HEK293 (cell line): ENCODE measurements around the gene FAM83C.

Experiments used
- CTCF ChIA-PET: fragments of 350-600 bp; formaldehyde crosslinking; extraction: SDS; loops from one replicate; lab custom pipeline; 2021; ENCODE audit warnings: antibody characterized with exemption; lab: Yijun Ruan, JAX
- POLR2A ChIA-PET: fragments of 300-600 bp; formaldehyde crosslinking; extraction: SDS; loops from one replicate; lab custom pipeline; 2020; ENCODE audit warnings: antibody characterized with exemption, inconsistent platforms; lab: Yijun Ruan, JAX
- H3K27ac ChIP-seq: fragments of 200-500 bp; sonication (Bioruptor generic); 2 replicates; pipeline ENCODE4 v1.5.1; 2014; ENCODE audit warnings: low read depth, low read length, control low read depth, inconsistent platforms; ENCODE audit errors: extremely low read depth
- H3K36me3 ChIP-seq, 2 experiments: fragments of 200-500 bp in 1 of 2; sonication (Bioruptor generic) in 1 of 2; 1 replicate in 1 of 2; 2 replicates in 1 of 2; pipeline ENCODE4 v1.5.1; 2014 to 2017; ENCODE audit warnings: inconsistent platforms in 2 of 2, low read length in 2 of 2; ENCODE audit not compliant: control insufficient read depth in 2 of 2, insufficient read depth in 1 of 2
- H3K4me1 ChIP-seq: fragments of 200-500 bp; sonication (Bioruptor generic); 2 replicates; pipeline ENCODE4 v1.5.1; 2014; ENCODE audit warnings: mild to moderate bottlenecking, low read length, inconsistent platforms; ENCODE audit not compliant: control insufficient read depth, insufficient read depth
- H3K4me3 ChIP-seq: 2 replicates; pipeline ENCODE4 v1.5.1; 2011; ENCODE audit warnings: low read depth, mild to moderate bottlenecking, control low read depth, low read length, moderate library complexity
- H3K9me3 ChIP-seq: fragments of 200-500 bp; sonication (Bioruptor generic); 2 replicates; pipeline ENCODE4 v1.5.1; 2014; ENCODE audit warnings: low read depth, low read length, inconsistent platforms; ENCODE audit not compliant: control insufficient read depth, insufficient read depth
- GLI4 ChIP-seq: fragments of 450-650 bp; formaldehyde crosslinking; IDR thresholded peaks from 2 replicates; pipeline ENCODE4 v1.5.1; 2016; ENCODE audit warnings: missing biosample characterization, missing genetic modification characterization
- KLF16 ChIP-seq: fragments of 450-650 bp; formaldehyde crosslinking; IDR thresholded peaks from 2 replicates; pipeline ENCODE4 v1.5.1; 2017; ENCODE audit warnings: missing biosample characterization, missing genetic modification characterization
- MYNN ChIP-seq: fragments of 450-650 bp; formaldehyde crosslinking; IDR thresholded peaks from 2 replicates; pipeline ENCODE4 v1.5.1; 2016; ENCODE audit warnings: missing biosample characterization, missing genetic modification characterization, borderline replicate concordance
- OSR2 ChIP-seq: fragments of 450-650 bp; formaldehyde crosslinking; IDR thresholded peaks from 2 replicates; pipeline ENCODE4 v1.5.1; 2016; ENCODE audit warnings: missing biosample characterization, missing genetic modification characterization
- REPIN1 ChIP-seq: fragments of 450-650 bp; formaldehyde crosslinking; IDR thresholded peaks from 2 replicates; pipeline ENCODE4 v1.5.1; 2017; ENCODE audit warnings: missing biosample characterization, missing genetic modification characterization, low read depth
- SP2 ChIP-seq: fragments of 450-650 bp; formaldehyde crosslinking; IDR thresholded peaks from 2 replicates; pipeline ENCODE4 v1.5.1; 2016; ENCODE audit warnings: missing biosample characterization, missing genetic modification characterization
- SP7 ChIP-seq: fragments of 450-650 bp; formaldehyde crosslinking; IDR thresholded peaks from 2 replicates; pipeline ENCODE4 v1.5.1; 2016; ENCODE audit warnings: missing biosample characterization, missing genetic modification characterization
- TRIM28 ChIP-seq: IDR thresholded peaks from 2 replicates; pipeline ENCODE4 v1.6.1; 2011; ENCODE audit warnings: low read length, control low read depth, borderline replicate concordance
- ZBTB1 ChIP-seq: fragments of 450-650 bp; formaldehyde crosslinking; IDR thresholded peaks from 2 replicates; pipeline ENCODE4 v1.5.1; 2016; ENCODE audit warnings: missing biosample characterization, missing genetic modification characterization
- ZBTB20 ChIP-seq: fragments of 450-650 bp; formaldehyde crosslinking; IDR thresholded peaks from 2 replicates; pipeline ENCODE4 v1.5.1; 2016; ENCODE audit warnings: missing biosample characterization, missing genetic modification characterization
- ZBTB48 ChIP-seq: fragments of 450-650 bp; formaldehyde crosslinking; IDR thresholded peaks from 2 replicates; pipeline ENCODE4 v1.5.1; 2016; ENCODE audit warnings: missing biosample characterization, missing genetic modification characterization
- ZFP69B ChIP-seq: fragments of 450-650 bp; formaldehyde crosslinking; IDR thresholded peaks from 2 replicates; pipeline ENCODE4 v1.5.1; 2016; ENCODE audit warnings: missing biosample characterization, missing genetic modification characterization
- ZNF174 ChIP-seq: fragments of 450-650 bp; formaldehyde crosslinking; IDR thresholded peaks from 2 replicates; pipeline ENCODE4 v1.5.0; 2017; ENCODE audit warnings: missing biosample characterization, mild to moderate bottlenecking, missing genetic modification characterization
- ZNF2 ChIP-seq: fragments of 450-650 bp; formaldehyde crosslinking; IDR thresholded peaks from 2 replicates; pipeline ENCODE4 v1.5.1; 2016; ENCODE audit warnings: missing biosample characterization, missing genetic modification characterization
- ZNF366 ChIP-seq: fragments of 450-650 bp; formaldehyde crosslinking; conservative IDR thresholded peaks from 2 replicates; pipeline ENCODE4 v1.5.1; 2016; ENCODE audit warnings: missing biosample characterization, missing genetic modification characterization
- ZNF561 ChIP-seq: fragments of 450-650 bp; IDR thresholded peaks from 2 replicates; pipeline ENCODE4 v1.5.1; 2018; ENCODE audit warnings: missing biosample characterization, missing genetic modification characterization, borderline replicate concordance
- ZSCAN30 ChIP-seq: fragments of 450-650 bp; IDR thresholded peaks from 2 replicates; pipeline ENCODE4 v1.5.1; 2018; ENCODE audit warnings: missing biosample characterization, mild to moderate bottlenecking, missing genetic modification characterization, moderate library complexity
- TF ChIP-seq, protein P1 (sequence below): fragments of 450-650 bp; formaldehyde crosslinking; IDR thresholded peaks from 2 replicates; pipeline ENCODE4 v1.5.1; 2016; ENCODE audit warnings: missing biosample characterization, missing genetic modification characterization
- TF ChIP-seq, protein P2 (sequence below): fragments of 450-650 bp; formaldehyde crosslinking; conservative IDR thresholded peaks from 2 replicates; pipeline ENCODE4 v1.5.1; 2016; ENCODE audit warnings: low read depth, missing biosample characterization, missing genetic modification characterization
- TF ChIP-seq, protein P3 (sequence below): fragments of 450-650 bp; formaldehyde crosslinking; IDR thresholded peaks from 2 replicates; pipeline ENCODE4 v1.5.0; 2017; ENCODE audit warnings: missing biosample characterization, missing genetic modification characterization, borderline replicate concordance
- TF ChIP-seq, protein P4 (sequence below): fragments of 450-650 bp; formaldehyde crosslinking; IDR thresholded peaks from 2 replicates; pipeline ENCODE4 v1.5.1; 2016; ENCODE audit warnings: missing biosample characterization, missing genetic modification characterization
- TF ChIP-seq, protein P5 (sequence below): fragments of 450-650 bp; formaldehyde crosslinking; IDR thresholded peaks from 2 replicates; pipeline ENCODE4 v1.5.1; 2016; ENCODE audit warnings: missing biosample characterization, missing genetic modification characterization

Gene FAM83C

DNA sequence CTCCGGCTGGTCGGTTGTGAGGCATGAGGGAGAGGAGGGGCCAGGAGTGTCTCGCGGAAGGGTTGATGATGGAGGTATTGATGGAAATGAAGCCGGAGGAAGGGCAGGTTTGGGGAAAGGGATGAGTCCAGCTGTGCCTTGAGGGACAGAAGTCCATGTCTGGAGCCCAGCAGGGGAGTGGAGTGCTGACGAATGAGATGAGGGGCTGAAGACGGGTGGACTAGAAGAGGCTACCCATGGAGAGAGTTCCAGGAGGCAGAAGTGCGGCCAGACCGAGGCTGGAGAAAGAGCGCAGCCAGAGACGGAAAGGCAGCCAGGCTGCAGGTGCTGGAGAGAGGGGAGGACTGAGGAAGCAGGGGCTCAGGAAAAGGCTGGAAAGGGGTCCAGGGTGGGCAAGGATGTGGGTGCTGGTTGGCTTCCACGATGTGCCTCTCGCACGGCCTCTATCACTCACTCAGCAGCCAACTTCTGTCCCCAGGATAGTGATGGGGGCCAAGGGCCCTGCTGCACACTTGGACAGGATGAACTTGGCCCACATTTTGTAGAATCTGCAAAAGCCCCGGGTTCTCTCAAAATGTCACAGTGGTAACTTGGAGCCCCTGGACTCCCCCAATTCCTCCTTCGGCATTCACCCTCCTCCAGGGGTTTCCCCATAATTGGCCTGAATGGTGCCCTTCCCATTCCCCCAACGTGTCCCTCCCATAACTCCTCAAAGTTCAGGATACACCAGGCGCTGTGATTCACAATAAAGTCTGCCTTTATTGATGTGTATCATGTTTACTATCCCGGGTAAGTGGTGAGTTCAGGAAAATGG, 7.0 kb downstream of the FAM83C start (continued):
- TF ChIP-seq REPIN1 (tag by site-specific recombination) (no peak), GLI4 (tag by site-specific recombination) (no peak), ZBTB20 (tag by site-specific recombination) (no peak), ZNF366 (tag by site-specific recombination) (peak; percentile 80), OSR2 (tag by site-specific recombination) (0 out of 2 replicates have a peak, but pooled peaks have one; percentile 21), MYNN (tag by site-specific recombination) (no peak), KLF16 (no peak), SP2 (tag by site-specific recombination) (no peak), SP7 (tag by site-specific recombination) (no peak; the same call in none of the 2 replicates), TRIM28 (no peak)
- TF ChIP-seq, protein P1, sequence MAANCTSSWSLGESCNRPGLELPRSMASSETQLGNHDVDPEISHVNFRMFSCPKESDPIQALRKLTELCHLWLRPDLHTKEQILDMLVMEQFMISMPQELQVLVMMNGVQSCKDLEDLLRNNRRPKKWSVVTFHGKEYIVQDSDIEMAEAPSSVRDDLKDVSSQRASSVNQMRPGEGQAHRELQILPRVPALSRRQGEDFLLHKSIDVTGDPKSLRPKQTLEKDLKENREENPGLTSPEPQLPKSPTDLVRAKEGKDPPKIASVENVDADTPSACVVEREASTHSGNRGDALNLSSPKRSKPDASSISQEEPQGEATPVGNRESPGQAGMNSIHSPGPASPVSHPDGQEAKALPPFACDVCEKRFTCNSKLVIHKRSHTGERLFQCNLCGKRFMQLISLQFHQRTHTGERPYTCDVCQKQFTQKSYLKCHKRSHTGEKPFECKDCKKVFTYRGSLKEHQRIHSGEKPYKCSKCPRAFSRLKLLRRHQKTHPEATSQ, result no peak

DNA sequence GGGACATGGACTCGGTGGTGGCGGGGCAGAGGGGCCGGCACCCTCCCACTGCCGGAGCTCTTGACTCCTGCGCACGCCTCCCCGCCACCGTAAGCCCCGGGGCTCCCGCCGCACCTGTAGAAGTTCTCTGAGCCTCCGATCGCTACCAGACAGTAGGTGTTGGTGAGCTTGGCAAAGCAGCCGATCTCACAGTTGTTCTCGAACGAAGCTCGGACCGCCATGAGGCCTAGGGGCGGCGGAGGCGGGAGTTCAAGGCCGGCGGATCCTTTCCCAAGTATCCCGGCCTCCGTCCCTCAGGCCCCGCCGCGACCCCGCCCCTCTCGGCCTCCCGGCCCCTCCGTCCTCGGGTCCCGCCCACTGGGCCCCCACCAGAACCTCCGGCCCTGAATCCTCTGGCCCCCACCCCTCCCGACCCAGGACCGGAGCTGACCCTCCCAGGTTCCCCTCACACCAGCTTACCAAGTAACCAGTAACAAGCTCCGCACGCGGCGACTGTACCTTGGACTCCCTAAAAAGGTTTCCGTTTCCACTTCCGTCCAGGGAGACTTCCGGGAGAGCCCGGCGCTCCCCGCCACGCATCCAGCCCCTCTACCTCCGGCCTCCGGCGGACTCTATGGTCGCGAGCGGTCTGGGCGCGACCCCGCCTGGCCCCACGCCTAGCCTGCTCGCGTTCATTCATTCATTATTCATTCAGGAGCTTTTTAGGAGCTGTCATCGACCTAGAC, 7.8 kb downstream of the FAM83C start, which contains the start of gene EIF6:
Gene EIF6, minus strand, starts transcription at position 506 of the 725 bp plus-strand sequence. Its CDS starts 285 bp downstream, at position 221.
- ChIA-PET POLR2A (interaction anchor here (0.5 to 1.7 kb wide), 18 partner anchors 9 to 1202 kb away, joined by 3 to 19 read pairs (median 4); partner anchors contain the start of genes CEP250 and EDEM2), CTCF (interaction anchor here (0.6 to 1.4 kb wide), 4 partner anchors 20 to 207 kb away, joined by 3 to 6 read pairs (median 4); no protein-coding TSS in a partner anchor)
- no peaks in the 10 kb centered on the region for H3K9me3 ChIP-seq
- no peaks in the 10 kb centered on the region for H3K4me1 ChIP-seq
- H3K4me3 ChIP-seq, result peak within 1 kb of the TSS; percentile 86
- peaks cover 13 to 37% of the 10 kb centered on the region in 2 experiments; a peak in 2 of 3 replicates for H3K36me3 ChIP-seq
- H3K27ac ChIP-seq, result peak within 1 kb of the TSS; percentile 81
- TF ChIP-seq ZNF2 (tag by site-specific recombination) (peak; percentile 13; the same call in 1 of the 2 replicates), ZFP69B (tag by site-specific recombination) (0 out of 2 replicates have a peak, but pooled peaks have one; percentile 36), ZNF174 (tag by site-specific recombination) (no peak), ZBTB48 (tag by site-specific recombination) (peak; percentile 87), ZBTB1 (tag by site-specific recombination) (peak; percentile 86; the same call in 1 of the 2 replicates), ZNF561 (tag by site-specific recombination) (peak; percentile 80; the same call in 1 of the 2 replicates), ZSCAN30 (tag by site-specific recombination) (peak; percentile 56)
- TF ChIP-seq, protein P2, sequence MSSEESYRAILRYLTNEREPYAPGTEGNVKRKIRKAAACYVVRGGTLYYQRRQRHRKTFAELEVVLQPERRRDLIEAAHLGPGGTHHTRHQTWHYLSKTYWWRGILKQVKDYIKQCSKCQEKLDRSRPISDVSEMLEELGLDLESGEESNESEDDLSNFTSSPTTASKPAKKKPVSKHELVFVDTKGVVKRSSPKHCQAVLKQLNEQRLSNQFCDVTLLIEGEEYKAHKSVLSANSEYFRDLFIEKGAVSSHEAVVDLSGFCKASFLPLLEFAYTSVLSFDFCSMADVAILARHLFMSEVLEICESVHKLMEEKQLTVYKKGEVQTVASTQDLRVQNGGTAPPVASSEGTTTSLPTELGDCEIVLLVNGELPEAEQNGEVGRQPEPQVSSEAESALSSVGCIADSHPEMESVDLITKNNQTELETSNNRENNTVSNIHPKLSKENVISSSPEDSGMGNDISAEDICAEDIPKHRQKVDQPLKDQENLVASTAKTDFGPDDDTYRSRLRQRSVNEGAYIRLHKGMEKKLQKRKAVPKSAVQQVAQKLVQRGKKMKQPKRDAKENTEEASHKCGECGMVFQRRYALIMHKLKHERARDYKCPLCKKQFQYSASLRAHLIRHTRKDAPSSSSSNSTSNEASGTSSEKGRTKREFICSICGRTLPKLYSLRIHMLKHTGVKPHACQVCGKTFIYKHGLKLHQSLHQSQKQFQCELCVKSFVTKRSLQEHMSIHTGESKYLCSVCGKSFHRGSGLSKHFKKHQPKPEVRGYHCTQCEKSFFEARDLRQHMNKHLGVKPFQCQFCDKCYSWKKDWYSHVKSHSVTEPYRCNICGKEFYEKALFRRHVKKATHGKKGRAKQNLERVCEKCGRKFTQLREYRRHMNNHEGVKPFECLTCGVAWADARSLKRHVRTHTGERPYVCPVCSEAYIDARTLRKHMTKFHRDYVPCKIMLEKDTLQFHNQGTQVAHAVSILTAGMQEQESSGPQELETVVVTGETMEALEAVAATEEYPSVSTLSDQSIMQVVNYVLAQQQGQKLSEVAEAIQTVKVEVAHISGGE (tag by site-specific recombination), result peak; percentile 96
- TF ChIP-seq, protein P3, sequence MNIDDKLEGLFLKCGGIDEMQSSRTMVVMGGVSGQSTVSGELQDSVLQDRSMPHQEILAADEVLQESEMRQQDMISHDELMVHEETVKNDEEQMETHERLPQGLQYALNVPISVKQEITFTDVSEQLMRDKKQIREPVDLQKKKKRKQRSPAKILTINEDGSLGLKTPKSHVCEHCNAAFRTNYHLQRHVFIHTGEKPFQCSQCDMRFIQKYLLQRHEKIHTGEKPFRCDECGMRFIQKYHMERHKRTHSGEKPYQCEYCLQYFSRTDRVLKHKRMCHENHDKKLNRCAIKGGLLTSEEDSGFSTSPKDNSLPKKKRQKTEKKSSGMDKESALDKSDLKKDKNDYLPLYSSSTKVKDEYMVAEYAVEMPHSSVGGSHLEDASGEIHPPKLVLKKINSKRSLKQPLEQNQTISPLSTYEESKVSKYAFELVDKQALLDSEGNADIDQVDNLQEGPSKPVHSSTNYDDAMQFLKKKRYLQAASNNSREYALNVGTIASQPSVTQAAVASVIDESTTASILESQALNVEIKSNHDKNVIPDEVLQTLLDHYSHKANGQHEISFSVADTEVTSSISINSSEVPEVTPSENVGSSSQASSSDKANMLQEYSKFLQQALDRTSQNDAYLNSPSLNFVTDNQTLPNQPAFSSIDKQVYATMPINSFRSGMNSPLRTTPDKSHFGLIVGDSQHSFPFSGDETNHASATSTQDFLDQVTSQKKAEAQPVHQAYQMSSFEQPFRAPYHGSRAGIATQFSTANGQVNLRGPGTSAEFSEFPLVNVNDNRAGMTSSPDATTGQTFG (tag by site-specific recombination), result no peak
- TF ChIP-seq, protein P1, result 0 out of 2 replicates have a peak, but pooled peaks have one; percentile 11
- TF ChIP-seq, protein P4, sequence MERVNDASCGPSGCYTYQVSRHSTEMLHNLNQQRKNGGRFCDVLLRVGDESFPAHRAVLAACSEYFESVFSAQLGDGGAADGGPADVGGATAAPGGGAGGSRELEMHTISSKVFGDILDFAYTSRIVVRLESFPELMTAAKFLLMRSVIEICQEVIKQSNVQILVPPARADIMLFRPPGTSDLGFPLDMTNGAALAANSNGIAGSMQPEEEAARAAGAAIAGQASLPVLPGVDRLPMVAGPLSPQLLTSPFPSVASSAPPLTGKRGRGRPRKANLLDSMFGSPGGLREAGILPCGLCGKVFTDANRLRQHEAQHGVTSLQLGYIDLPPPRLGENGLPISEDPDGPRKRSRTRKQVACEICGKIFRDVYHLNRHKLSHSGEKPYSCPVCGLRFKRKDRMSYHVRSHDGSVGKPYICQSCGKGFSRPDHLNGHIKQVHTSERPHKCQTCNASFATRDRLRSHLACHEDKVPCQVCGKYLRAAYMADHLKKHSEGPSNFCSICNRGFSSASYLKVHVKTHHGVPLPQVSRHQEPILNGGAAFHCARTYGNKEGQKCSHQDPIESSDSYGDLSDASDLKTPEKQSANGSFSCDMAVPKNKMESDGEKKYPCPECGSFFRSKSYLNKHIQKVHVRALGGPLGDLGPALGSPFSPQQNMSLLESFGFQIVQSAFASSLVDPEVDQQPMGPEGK, result peak; percentile 53
- TF ChIP-seq, protein P5, sequence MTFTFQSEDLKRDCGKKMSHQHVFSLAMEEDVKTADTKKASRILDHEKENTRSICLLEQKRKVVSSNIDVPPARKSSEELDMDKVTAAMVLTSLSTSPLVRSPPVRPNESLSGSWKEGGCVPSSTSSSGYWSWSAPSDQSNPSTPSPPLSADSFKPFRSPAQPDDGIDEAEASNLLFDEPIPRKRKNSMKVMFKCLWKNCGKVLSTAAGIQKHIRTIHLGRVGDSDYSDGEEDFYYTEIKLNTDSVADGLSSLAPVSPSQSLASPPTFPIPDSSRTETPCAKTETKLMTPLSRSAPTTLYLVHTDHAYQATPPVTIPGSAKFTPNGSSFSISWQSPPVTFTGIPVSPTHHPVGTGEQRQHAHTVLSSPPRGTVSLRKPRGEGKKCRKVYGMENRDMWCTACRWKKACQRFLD (tag by site-specific recombination), result no peak
